Prostate gland (tissue), 2 donors: ENCODE measurements around the gene ZNFX1.

Experiments
- CTCF ChIP-seq, 4 experiments: fragments of 200-600 bp in 2 of 4; fragments of 450-650 bp in 2 of 4; sonication (generic) in 2 of 4; IDR thresholded peaks; 1 replicate in 3 of 4; 2 replicates in 1 of 4; pipeline ENCODE4 v1.5.1; 2016 to 2019; ENCODE audit warnings: antibody characterized with exemption in 4 of 4, mild to moderate bottlenecking in 2 of 4, moderate library complexity in 2 of 4
- POLR2A ChIP-seq: fragments of 450-650 bp; IDR thresholded peaks from one replicate; pipeline ENCODE4 v1.6.1; 2016; ENCODE audit warnings: antibody characterized with exemption, mild to moderate bottlenecking
- POLR2AphosphoS5 ChIP-seq: sonication (generic); formaldehyde crosslinking; IDR thresholded peaks from one replicate; pipeline ENCODE4 v1.6.1; 2017; ENCODE audit warnings: antibody characterized with exemption

GRCh38 chr20:49203011-49203410 lies 74.8 kb downstream of the ZNFX1 start:
- TF ChIP-seq POLR2A (no peak), CTCF (IDR thresholded peaks at IDR 0.05) (no peak), POLR2AphosphoS5 (no peak)
